HG03095 (cell line): ENCODE measurements around the gene ARF6.
"Not testable (repeated sequence)": the region's sequence is repeated elsewhere in the genome, so short reads cannot be mapped to it uniquely, and the experiment has no call there.

Source experiments
- ATAC-seq: cut with Tn5 transposase; IDR thresholded peaks from one replicate; pipeline ENCODE4 v1.9.1; 2021; ENCODE audit warnings: moderate library complexity; ENCODE audit not compliant: unreplicated experiment

Gene ARF6

GRCh38 chr14:49876563-49877127 is 16.2 kb upstream of the ARF6 start:
- no peak for ATAC-seq

- ATAC-seq = no peak
Measured at GRCh38 chr14:49879646-49880204, 13.2 kb upstream of the ARF6 start.

GRCh38 chr14:49880267-49881064 is 12.4 kb upstream of the ARF6 start:
- ATAC-seq = no peak

- ATAC-seq = no peak
Measured at GRCh38 chr14:49881350-49882001, 11.4 kb upstream of the ARF6 start.

GRCh38 chr14:49882826-49883694 is 9.8 kb upstream of the ARF6 start:
- no peak for ATAC-seq

- no peak for ATAC-seq
Measured at GRCh38 chr14:49886523-49886922, 6.4 kb upstream of the ARF6 start.

GRCh38 chr14:49888293-49888692 is 4.6 kb upstream of the ARF6 start:
- no peak for ATAC-seq

GRCh38 chr14:49892301-49892635 is 614 bp upstream of the ARF6 start:
- peak; percentile 30 for ATAC-seq

GRCh38 chr14:49893309-49894213 is 679 bp downstream of the ARF6 start:
- peak; percentile 41 for ATAC-seq

GRCh38 chr14:49894214-49895107 is 1.6 kb downstream of the ARF6 start:
- not testable (repeated sequence) for ATAC-seq

GRCh38 chr14:49895480-49895879 is 2.6 kb downstream of the ARF6 start:
- ATAC-seq = no peak

- ATAC-seq = not testable (repeated sequence)
Measured at GRCh38 chr14:49896272-49896671, 3.4 kb downstream of the ARF6 start.

GRCh38 chr14:49896966-49897365 is 4.1 kb downstream of the ARF6 start:
- ATAC-seq = no peak

- no peak for ATAC-seq
Measured at GRCh38 chr14:49897414-49897813, 4.5 kb downstream of the ARF6 start.

GRCh38 chr14:49897965-49898364 is 5.1 kb downstream of the ARF6 start:
- ATAC-seq = no peak

- no peak for ATAC-seq
Measured at GRCh38 chr14:49898485-49898884, 5.6 kb downstream of the ARF6 start.

- no peak for ATAC-seq
Measured at GRCh38 chr14:49900973-49901372, 8.1 kb downstream of the ARF6 start.

- not testable (repeated sequence) for ATAC-seq
Measured at GRCh38 chr14:49902679-49903246, 9.9 kb downstream of the ARF6 start.

- ATAC-seq = no peak
Measured at GRCh38 chr14:49904270-49904669, 11.4 kb downstream of the ARF6 start.
